Skin of body (tissue), 2 donors: ENCODE results near the gene COMMD1. TPM values are rescaled to one million over a fixed set of nuclear protein-coding genes. Genes with fewer than 3 reads are reported as not detected.
"Not testable (repeated sequence)": the region's sequence is repeated elsewhere in the genome, so short reads cannot be mapped to it uniquely, and the experiment has no call there.

Source experiments
- DNase-seq: peaks from one replicate; lab custom pipeline; 2025; lab: John Stamatoyannopoulos, UW
- total RNA-seq: library from RNA; depleted of rRNA; stranded (reverse); fragments of >200 nt; gene quantifications from one replicate; pipeline ENCODE4 v1.2.3, GENCODE V29; 2014

Gene COMMD1
- total RNA-seq, 1 donor from 2014 or later, result 34.8 TPM

DNA sequence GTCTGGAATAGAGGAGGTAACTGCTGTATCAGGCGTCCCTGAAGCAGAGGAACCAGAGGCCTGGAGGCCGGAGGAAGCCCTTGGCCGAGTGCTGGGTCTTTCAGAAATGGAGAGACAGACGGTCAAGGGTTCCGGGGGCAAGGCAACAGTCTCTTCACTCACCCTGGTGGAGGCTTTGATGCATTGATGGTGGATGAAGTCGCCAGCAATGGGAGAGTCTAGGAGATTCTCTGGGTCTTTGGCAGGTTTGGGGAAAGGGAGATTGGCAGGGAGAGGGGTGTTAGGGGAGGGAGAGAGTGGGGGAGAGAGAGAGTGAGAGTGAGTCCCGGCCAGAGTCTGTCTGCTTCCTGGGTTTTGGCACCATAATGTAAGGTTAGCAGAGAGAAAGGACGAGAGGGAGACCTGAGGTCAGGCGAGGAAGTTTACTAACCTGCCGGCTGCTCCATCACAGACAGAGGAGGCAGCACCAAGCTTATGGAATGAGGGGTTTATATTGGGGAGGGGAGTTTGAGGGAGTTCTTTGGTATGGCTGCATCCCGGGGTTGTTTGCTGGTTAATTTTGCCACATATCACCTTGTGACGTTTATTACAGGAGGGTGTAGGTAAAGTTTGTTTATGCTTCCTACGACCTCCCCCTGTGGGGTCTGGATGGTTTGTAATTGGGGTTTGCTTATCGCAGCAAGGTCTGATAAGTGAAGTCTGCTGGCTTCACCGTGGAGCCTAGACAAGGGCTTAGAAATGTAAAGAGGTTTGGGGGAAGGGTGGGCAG, 19.6 kb downstream of the COMMD1 start:
- no peak for DNase-seq

DNA sequence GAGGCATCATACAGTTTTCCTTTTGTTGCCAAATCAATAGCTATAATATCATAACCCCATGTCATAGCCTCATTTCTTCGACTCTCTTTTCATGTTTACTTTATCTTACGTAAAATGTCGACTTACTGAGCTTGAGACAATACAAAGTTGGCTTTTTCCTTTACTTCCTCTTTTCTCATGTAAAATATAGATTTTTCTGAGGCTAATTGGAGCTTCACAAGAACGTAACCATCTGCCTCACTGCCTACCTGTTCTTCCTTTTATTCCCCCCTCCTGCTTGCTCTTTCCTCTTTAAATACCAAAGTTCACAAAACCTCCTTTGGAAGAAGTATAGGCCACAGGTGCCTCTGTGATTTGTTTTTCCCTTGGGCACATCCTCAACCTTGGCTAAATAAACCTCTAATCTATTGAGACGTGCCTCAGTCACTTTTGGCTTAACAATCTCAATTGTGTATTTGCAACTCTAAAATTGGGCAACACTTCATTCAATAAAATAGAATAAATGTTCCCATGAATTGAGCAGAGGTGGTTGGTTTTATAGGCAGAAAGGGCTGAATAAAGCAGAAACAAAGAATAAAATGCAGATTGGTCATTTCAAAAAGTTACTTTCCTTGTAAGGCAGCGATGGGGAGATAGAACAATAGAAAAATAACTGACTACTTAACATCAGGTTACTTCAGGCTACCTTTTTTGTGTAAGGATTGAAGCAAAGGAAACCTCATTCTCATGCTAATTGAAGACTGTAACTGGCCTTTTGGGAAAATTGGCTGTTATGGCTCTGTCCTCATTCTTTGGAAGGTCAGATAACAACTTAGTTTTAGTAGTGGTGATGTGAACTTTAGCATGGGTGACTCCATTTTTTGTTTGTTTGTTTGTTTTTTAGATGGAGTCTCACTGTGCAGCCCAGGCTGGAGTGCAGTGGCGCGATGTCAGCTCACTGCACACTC, 21.3 kb downstream of the COMMD1 start:
- DNase-seq, result no peak

DNA sequence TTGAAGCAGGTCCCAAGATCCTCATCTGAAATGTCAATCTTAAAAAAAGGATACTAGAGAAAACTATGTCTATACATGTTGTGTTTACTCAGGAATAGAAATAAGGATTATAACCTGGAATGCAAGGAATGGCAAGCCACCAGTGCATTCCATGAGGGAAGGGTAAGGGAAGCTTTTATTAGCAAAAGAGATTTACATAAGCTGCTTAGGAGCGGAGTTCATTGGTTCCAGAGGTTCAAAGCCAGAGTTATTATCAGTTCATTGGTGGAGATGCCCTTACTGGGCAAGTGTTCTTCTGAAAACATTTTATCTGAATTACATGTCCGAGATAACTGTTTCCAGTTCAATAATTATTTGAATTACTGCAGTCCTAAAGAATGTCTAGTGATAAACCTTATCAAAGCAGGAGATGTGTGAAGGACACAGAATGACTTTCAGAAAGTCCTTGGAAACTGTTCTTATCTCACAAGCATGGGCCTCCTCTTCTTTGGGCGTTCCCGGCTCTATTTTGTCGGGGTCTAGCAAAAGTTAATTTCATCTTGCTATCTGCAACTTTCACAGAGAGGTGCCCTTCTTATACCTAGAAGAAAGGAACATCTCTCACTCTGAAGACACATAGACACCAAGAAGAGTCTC, 23.5 kb downstream of the COMMD1 start:
- DNase-seq, result no peak

DNA sequence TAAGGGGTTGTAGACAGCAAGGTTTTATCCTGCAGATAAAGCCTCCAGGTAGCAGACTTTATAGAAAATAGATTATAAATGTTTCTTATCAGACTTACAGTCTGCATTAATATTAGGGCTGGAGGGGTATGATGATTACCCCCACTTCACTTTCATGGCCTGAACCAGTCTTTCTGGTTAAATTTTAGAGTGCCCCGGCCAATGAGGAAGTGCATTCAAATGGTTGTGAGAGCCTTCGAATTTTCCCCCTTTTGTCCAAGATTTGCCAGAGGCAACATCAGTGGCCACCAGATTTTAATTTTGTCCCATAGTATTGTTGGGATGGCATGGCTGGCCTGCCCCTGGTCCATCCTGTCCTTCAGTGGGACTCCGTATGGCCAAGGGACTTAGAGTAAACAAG, 31.6 kb downstream of the COMMD1 start:
- DNase-seq, result no peak

DNA sequence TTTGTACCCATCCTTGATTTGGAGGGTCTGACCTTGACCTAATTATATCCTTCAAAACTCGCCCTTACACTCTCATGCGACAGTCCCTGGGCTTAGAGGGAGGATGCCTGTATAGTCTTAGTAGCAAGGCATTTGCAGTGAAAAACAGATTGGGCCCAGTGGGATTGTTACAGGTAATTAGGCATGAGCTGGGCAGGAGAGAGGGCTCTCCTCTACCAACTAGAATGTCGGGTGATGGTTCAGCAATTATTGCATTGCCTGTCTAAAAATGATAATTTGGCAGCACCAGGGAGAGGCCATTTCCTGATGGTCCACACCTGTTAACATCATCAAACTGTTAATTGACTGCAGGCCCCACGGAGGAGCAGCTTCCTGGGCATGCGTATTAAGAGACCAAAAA, 32.4 kb downstream of the COMMD1 start:
- DNase-seq, result no peak

DNA sequence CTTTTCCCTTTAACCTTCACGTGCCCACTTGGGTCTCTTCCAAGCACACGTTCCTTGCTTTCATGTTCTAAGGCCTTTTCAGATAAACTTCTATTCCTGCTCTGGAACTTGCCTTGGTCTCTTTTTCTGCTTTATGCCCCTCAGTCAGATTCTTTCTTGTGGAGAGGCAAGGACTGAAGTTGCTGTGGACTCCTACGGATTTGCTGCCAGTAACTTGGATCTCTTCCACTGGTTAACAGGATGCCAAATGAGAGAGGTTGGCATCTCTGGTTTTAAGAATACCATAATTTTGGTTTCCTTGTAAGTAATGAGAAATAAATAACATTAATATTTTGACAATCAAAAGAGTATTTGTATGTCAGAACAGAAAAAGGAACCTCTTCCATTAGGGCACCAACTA, 33.0 kb downstream of the COMMD1 start:
- DNase-seq, result no peak

DNA sequence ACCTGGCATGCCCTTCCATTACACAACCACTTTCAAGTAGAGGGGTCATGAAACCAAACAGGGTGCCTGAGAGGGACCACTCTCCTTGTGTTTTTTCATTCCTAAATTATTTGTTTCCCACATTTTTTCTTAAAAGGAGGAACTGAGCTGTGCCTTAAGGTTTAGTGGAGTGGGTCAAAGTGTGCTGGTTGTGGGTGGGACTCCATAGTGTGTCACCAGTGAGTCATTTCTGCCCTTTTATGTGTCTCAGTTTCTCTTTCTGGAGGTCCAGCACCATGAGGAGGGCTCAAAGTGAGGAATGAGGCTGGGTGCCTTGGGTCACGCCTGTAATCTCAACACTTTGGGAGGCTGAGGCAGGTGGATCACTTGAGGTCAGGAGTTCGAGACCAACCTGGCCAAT, 37.8 kb downstream of the COMMD1 start:
- no peak for DNase-seq

- DNase-seq, result no peak
These were observed 41.2 kb downstream of the COMMD1 start for GRCh38 chr2:61946666-61947065.

DNA sequence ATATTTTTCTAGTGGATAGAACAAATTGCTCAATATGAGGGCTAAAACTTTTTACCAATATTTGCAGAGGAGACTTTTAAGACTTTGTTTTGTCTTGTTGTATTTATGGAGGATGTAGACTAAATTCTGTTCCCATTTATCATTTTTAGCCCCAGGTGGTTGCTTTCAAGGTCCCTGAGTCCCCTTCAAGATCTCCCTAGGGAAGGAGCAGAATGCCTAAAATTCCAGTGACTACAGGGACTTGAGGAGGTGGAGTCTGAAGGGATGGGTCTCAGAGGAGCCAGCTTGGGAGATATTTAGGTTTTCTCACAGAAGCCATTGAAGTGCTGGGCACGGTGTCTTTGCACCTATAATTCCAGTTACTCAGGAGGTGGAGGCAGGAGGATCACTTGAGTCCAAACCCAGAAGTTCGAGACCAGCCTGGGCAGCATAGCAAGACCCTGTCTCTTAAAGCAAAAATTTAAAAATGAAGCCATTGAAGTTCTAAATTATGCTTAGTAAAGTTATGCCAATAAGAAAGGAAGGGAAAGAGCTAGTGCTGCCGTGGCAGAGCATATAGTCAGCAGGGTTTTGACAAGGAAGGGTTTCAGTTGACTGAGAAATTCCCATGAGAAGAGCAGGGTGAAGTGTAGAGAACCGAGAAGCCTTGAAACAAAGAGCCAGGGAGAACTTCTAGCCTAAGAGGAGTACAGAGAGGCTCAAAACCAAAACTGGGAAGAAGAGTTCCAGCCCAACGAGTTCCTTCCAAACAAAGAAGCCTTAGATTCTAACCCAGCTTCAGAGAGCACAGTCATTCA, 43.4 kb downstream of the COMMD1 start:
- no peak for DNase-seq

DNA sequence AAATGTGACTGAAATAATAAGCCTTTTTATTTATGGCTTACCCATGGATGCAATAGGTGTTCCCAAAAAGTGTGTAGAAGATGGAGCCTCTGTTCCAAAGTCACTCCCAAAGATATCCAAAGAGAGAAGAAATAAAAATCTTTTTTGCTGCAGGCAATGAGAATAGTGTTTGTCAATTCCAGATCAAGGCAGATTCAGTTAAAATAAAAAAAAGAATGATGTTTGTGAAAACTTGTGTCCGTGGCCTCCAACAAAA, 43.9 kb downstream of the COMMD1 start:
- no peak for DNase-seq

DNA sequence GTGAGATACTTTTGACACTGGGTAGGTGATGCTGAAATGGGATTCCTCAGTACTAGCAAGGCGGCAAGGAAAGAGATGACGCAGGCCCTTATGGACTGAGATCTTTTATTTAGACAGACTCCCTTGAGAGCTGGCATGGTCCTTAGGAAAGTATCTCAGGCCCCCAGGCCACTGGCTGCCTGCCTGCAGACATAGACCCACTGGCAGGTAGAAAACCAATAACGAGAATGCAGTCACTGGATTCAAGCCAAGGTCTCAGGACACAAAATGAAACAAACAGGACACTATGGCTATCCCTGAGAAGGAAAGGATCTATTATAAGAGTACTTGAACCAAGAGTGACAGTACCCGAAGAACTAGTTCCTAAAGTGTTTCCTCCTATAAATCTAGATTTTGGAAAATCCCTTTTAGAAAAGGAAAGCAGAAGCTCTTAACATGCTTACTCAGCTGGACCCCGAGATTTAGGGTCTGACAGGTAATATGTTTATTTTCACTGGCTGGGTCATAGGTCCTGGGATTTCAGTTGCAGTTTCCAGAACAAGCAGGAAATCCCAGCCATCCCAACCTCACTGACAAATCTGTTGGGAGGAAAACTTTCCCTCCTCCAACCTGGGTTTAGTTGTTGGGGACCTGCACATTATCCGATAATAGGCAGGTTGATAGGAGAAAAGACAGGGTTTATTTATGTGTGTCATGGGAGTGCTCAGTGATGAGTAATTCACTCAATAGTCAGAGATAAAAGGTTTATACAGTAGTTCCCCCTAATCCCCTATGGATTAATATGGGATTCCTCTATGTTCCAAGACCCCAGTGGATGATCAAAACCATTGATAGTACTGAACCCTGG, 44.5 kb downstream of the COMMD1 start:
- DNase-seq, result no peak

DNA sequence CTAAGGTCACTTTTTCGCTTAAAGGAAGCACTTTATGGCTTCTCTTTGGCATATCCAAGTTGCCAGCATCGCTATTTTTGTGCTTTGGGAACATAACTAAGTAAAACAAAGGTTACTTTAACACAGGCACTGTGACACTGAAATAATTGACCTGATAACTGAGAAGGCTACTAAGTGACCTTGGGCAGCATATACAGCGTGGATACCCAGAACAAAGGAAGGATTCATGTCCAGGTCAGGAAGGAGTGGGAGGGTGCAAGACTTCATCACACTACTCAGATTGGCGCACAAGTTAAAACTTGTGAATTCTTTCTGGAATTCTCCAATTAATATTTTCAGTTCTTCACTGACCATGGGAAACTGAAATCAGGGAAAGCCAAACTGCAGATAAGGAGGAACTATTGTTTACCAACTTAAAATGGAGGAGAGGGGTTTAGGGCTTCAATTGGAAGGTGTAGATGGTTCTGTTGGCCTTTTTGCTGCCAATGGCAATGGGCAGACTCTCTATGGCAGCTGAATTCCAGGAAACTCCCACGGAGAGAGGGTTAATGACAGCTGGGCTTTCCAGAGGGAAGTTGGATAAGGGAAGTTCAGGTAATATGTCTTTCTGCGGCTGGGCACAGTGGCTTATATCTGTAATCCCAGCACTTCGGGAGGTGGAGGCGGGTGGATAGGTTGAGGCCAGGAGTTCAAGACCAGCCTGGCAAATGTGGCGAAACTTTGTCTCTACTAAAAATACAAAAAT, 45.3 kb downstream of the COMMD1 start:
- no peak for DNase-seq

DNA sequence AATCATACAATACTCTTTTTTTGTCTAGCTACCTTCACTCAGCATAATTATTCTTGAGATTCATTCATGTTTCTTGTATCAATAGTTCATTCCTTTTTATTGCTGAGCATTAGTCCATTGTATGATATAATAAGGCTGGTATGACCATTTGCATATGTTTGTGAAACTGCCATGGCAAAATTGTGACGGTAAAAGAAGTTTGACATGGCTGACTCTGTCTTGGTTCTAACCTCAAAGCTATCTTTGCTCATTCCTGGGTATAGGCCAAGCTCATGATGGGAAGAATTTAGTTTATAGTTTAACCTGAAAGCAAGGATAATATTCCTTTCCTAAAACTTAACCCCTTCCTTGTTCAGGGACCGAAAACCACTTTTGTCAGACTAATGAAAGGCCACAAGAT, 46.4 kb downstream of the COMMD1 start:
- no peak for DNase-seq

GRCh38 chr2:61952288-61952687, 46.8 kb downstream of the COMMD1 start:
- no peak for DNase-seq

- not testable (repeated sequence) for DNase-seq
These were observed 49.4 kb downstream of the COMMD1 start for GRCh38 chr2:61954856-61955255.

- DNase-seq, result no peak
These were observed 54.2 kb downstream of the COMMD1 start for GRCh38 chr2:61959381-61960293.

- no peak for DNase-seq
These were observed 55.9 kb downstream of the COMMD1 start for GRCh38 chr2:61961231-61961901.
